ENCODE measurements around the gene FLT3. TPM values are rescaled to one million over a fixed set of nuclear protein-coding genes. Genes with fewer than 3 reads are reported as not detected.

The FLT3 gene
- total and polyA plus RNA-seq, 2 of the 13 experiments (the other 11 are each of a cell fraction or from before 2014, with no cell fraction given) = not detected

DNA sequence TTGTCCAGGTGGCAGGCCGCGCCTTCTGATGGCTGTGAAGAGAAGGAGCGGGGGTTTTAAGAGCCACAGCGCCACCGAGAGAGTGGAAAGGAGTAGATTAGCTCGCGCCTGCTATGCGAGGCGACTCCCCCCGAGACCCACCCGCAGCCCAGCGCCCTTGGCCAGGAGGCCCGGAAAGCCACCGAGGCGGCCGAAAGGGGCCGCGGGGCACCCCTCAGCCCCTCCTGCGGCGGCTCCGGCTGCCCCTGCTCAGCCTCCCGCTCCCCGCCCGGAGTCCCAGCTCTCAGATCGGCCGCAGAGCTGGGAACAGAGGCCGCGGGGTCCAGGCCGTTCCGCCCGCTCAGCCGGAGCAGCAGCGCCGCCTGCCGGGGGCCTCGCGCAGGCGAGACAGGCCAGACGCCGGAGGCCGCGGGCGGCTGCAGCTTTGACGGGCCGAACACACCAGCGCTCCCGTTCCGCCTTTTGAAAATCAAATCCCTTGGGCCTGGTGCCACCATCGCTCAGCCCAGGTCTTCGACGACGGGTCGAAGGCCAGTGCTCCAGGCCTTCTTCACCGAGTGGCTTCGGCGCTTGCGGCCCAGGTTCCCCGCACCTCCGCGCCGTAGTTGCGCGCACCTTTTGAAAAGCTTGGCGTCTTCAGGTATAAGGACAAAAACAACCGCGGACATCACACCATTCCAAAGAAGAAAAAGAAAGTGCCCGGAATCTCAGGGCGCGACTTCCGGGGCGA lies 146.5 kb downstream of the FLT3 start (continued):
- TF ChIP-seq, protein P1, sequence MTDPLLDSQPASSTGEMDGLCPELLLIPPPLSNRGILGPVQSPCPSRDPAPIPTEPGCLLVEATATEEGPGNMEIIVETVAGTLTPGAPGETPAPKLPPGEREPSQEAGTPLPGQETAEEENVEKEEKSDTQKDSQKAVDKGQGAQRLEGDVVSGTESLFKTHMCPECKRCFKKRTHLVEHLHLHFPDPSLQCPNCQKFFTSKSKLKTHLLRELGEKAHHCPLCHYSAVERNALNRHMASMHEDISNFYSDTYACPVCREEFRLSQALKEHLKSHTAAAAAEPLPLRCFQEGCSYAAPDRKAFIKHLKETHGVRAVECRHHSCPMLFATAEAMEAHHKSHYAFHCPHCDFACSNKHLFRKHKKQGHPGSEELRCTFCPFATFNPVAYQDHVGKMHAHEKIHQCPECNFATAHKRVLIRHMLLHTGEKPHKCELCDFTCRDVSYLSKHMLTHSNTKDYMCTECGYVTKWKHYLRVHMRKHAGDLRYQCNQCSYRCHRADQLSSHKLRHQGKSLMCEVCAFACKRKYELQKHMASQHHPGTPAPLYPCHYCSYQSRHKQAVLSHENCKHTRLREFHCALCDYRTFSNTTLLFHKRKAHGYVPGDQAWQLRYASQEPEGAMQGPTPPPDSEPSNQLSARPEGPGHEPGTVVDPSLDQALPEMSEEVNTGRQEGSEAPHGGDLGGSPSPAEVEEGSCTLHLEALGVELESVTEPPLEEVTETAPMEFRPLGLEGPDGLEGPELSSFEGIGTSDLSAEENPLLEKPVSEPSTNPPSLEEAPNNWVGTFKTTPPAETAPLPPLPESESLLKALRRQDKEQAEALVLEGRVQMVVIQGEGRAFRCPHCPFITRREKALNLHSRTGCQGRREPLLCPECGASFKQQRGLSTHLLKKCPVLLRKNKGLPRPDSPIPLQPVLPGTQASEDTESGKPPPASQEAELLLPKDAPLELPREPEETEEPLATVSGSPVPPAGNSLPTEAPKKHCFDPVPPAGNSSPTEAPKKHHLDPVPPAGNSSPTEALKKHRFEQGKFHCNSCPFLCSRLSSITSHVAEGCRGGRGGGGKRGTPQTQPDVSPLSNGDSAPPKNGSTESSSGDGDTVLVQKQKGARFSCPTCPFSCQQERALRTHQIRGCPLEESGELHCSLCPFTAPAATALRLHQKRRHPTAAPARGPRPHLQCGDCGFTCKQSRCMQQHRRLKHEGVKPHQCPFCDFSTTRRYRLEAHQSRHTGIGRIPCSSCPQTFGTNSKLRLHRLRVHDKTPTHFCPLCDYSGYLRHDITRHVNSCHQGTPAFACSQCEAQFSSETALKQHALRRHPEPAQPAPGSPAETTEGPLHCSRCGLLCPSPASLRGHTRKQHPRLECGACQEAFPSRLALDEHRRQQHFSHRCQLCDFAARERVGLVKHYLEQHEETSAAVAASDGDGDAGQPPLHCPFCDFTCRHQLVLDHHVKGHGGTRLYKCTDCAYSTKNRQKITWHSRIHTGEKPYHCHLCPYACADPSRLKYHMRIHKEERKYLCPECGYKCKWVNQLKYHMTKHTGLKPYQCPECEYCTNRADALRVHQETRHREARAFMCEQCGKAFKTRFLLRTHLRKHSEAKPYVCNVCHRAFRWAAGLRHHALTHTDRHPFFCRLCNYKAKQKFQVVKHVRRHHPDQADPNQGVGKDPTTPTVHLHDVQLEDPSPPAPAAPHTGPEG (CRISPR knock-in tag; IDR thresholded peaks at IDR 0.05) = no peak
- TF ChIP-seq PAX8 (CRISPR knock-in tag; IDR thresholded peaks at IDR 0.05; ENCODE audit: borderline replicate concordance) (no peak), HOXA5 (CRISPR knock-in tag; IDR thresholded peaks at IDR 0.05) (no peak), ZNF260 (CRISPR knock-in tag; IDR thresholded peaks at IDR 0.05; ENCODE audit: borderline replicate concordance, low read depth) (no peak), ZNF746 (CRISPR knock-in tag; IDR thresholded peaks at IDR 0.05) (0 out of 2 replicates have a peak, but pooled peaks have one; percentile 28), BRD4 (CRISPR knock-in tag; IDR thresholded peaks at IDR 0.05) (no peak), XRCC5 (optimal IDR thresholded peaks at IDR 0.05; ENCODE audit: low read length) (peak; percentile 40), RBFOX2 (IDR thresholded peaks at IDR 0.05; ENCODE audit: low read depth, low read length) (peak; percentile 38; the same call in 1 of the 2 replicates), TP53 (CRISPR knock-in tag; conservative IDR thresholded peaks at IDR 0.05) (no peak), ZMYM4 (CRISPR knock-in tag; IDR thresholded peaks at IDR 0.05) (no peak), ZNF720 (CRISPR knock-in tag; IDR thresholded peaks at IDR 0.05) (no peak), ZNF563 (CRISPR knock-in tag; IDR thresholded peaks at IDR 0.05) (no peak), ZNF430 (CRISPR knock-in tag; IDR thresholded peaks at IDR 0.05) (no peak), ZNF33A (CRISPR knock-in tag; IDR thresholded peaks at IDR 0.05; ENCODE audit: borderline replicate concordance) (no peak)
- TF ChIP-seq, protein P2, sequence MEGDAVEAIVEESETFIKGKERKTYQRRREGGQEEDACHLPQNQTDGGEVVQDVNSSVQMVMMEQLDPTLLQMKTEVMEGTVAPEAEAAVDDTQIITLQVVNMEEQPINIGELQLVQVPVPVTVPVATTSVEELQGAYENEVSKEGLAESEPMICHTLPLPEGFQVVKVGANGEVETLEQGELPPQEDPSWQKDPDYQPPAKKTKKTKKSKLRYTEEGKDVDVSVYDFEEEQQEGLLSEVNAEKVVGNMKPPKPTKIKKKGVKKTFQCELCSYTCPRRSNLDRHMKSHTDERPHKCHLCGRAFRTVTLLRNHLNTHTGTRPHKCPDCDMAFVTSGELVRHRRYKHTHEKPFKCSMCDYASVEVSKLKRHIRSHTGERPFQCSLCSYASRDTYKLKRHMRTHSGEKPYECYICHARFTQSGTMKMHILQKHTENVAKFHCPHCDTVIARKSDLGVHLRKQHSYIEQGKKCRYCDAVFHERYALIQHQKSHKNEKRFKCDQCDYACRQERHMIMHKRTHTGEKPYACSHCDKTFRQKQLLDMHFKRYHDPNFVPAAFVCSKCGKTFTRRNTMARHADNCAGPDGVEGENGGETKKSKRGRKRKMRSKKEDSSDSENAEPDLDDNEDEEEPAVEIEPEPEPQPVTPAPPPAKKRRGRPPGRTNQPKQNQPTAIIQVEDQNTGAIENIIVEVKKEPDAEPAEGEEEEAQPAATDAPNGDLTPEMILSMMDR (CRISPR knock-in tag; IDR thresholded peaks at IDR 0.05) = peak; percentile 74
- TF ChIP-seq, protein P3, sequence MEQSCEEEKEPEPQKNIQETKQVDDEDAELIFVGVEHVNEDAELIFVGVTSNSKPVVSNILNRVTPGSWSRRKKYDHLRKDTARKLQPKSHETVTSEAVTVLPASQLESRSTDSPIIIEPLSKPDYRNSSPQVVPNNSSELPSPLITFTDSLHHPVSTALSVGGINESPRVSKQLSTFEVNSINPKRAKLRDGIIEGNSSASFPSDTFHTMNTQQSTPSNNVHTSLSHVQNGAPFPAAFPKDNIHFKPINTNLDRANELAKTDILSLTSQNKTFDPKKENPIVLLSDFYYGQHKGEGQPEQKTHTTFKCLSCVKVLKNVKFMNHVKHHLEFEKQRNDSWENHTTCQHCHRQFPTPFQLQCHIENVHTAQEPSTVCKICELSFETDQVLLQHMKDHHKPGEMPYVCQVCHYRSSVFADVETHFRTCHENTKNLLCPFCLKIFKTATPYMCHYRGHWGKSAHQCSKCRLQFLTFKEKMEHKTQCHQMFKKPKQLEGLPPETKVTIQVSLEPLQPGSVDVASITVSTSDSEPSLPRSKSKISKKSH (CRISPR knock-in tag; IDR thresholded peaks at IDR 0.05; ENCODE audit: borderline replicate concordance) = no peak
